Astrocyte (in vitro differentiated cells and primary cell): ENCODE results near the gene CELF4. TPM values are rescaled to one million over a fixed set of nuclear protein-coding genes. Genes with fewer than 3 reads are reported as not detected.

ENCODE experiments used
- DNase-seq: peaks from one replicate; pipeline ENCODE4 v3.0.0-alpha.2; 2010; ENCODE audit warnings: low read depth
- FAIRE-seq: peaks from 2 replicates; lab custom pipeline; 2011; peaks lifted over from hg19 to GRCh38; lab: Jason Lieb, UNC
- H2AFZ ChIP-seq: 2 replicates; pipeline ENCODE4 v1.6.0; 2012; ENCODE audit warnings: low read depth, low read length, inconsistent platforms
- H3K27ac ChIP-seq: 2 replicates; pipeline ENCODE4 v1.5.1; 2011; ENCODE audit warnings: low read depth, low read length, inconsistent platforms
- H3K27me3 ChIP-seq: 2 replicates; pipeline ENCODE4 v1.6.0; 2011; ENCODE audit warnings: low read length, inconsistent platforms; ENCODE audit not compliant: insufficient read depth
- H3K36me3 ChIP-seq: 2 replicates; pipeline ENCODE4 v1.5.1; 2011; ENCODE audit warnings: low read length, inconsistent platforms; ENCODE audit not compliant: insufficient read depth
- H3K4me1 ChIP-seq: 2 replicates; pipeline ENCODE4 v1.5.1; 2011; ENCODE audit warnings: low read length, inconsistent platforms; ENCODE audit not compliant: insufficient read depth
- H3K4me2 ChIP-seq: 2 replicates; pipeline ENCODE4 v1.6.0; 2012; ENCODE audit warnings: low read length, inconsistent platforms
- H3K4me3 ChIP-seq: 2 replicates; pipeline ENCODE4 v1.5.1; 2011; ENCODE audit warnings: low read depth, mild to moderate bottlenecking, low read length, inconsistent platforms; ENCODE audit not compliant: insufficient read depth
- H3K79me2 ChIP-seq: 2 replicates; pipeline ENCODE4 v1.6.0; 2012; ENCODE audit warnings: mild to moderate bottlenecking, low read length, inconsistent platforms; ENCODE audit not compliant: insufficient read depth
- H3K9ac ChIP-seq: 2 replicates; pipeline ENCODE4 v1.6.0; 2012; ENCODE audit warnings: mild to moderate bottlenecking, low read length, inconsistent platforms
- H3K9me3 ChIP-seq: 2 replicates; pipeline ENCODE4 v1.5.1; 2012; ENCODE audit warnings: low read depth, mild to moderate bottlenecking, low read length, inconsistent platforms; ENCODE audit not compliant: insufficient read depth
- H4K20me1 ChIP-seq: 2 replicates; pipeline ENCODE4 v1.6.0; 2012; ENCODE audit warnings: low read length, inconsistent platforms; ENCODE audit not compliant: insufficient read depth
- H3K27ac Mint-ChIP-seq: one replicate; pipeline ENCODE4 v1.8.0; 2021; ENCODE audit warnings: mild to moderate bottlenecking, mixed read lengths; ENCODE audit not compliant: unreplicated experiment
- H3K27me3 Mint-ChIP-seq: one replicate; pipeline ENCODE4 v1.8.0; 2021; ENCODE audit warnings: low read depth, mixed read lengths; ENCODE audit not compliant: unreplicated experiment
- H3K36me3 Mint-ChIP-seq: one replicate; pipeline ENCODE4 v1.8.0; 2021; ENCODE audit warnings: low read depth, mixed read lengths; ENCODE audit not compliant: unreplicated experiment
- H3K4me1 Mint-ChIP-seq: one replicate; pipeline ENCODE4 v1.8.0; 2021; ENCODE audit warnings: low read depth, mixed read lengths; ENCODE audit not compliant: unreplicated experiment
- H3K4me3 Mint-ChIP-seq: one replicate; pipeline ENCODE4 v1.8.0; 2021; ENCODE audit warnings: mild to moderate bottlenecking, moderate library complexity, mixed read lengths; ENCODE audit not compliant: unreplicated experiment
- H3K9me3 Mint-ChIP-seq: one replicate; pipeline ENCODE4 v1.8.0; 2021; ENCODE audit warnings: mild to moderate bottlenecking, mixed read lengths; ENCODE audit not compliant: unreplicated experiment
- EZH2 ChIP-seq: IDR thresholded peaks from 2 replicates; pipeline ENCODE4 v1.6.1; 2012; ENCODE audit warnings: mild to moderate bottlenecking, low read length, inconsistent platforms; ENCODE audit not compliant: insufficient read depth
- total RNA-seq: library from RNA; stranded (reverse); gene quantifications from 2 replicates; pipeline ENCODE4 v1.2.1, GENCODE V29; 2021
- TF ChIP-seq, protein P1 (sequence below): IDR thresholded peaks from 2 replicates; pipeline ENCODE4 v1.5.1; 2011; ENCODE audit warnings: low read depth, mild to moderate bottlenecking, inconsistent platforms, low read length, moderate library complexity; ENCODE audit not compliant: insufficient read depth

Gene CELF4
- total RNA-seq, 1 donor from 2014 or later: 0.16 TPM

DNA sequence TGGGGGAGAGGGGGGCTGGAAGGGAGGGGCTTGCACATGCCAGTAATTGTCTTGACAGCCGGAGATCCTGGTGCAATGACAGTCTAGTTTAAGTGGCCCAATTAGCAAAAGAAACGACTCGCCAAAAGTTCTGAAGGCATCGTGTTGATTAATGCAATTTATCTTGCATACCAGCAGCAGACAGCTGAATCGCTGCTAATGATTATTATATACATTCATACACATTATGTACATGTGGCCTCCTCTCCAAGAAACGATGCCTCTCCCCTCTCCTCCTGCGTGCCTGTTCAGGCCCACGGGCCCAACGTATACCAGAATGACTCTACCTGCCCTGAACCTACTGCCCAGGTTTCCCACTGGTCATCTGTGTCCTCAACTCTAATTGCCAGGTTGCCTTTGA, 214.5 kb downstream of the CELF4 start:
- H3K27ac Mint-ChIP-seq: no peak overlapping the region
- H3K9ac ChIP-seq: no peak overlapping the region
- H4K20me1 ChIP-seq: no peaks in the 10 kb centered on the region
- H3K79me2 ChIP-seq: no peaks in the 10 kb centered on the region
- H3K27me3 ChIP-seq: no peaks in the 10 kb centered on the region
- no peak overlapping the region for H3K4me2 ChIP-seq
- H3K4me3 Mint-ChIP-seq: no peak overlapping the region
- no peak for TF ChIP-seq EZH2
- TF ChIP-seq, protein P1, sequence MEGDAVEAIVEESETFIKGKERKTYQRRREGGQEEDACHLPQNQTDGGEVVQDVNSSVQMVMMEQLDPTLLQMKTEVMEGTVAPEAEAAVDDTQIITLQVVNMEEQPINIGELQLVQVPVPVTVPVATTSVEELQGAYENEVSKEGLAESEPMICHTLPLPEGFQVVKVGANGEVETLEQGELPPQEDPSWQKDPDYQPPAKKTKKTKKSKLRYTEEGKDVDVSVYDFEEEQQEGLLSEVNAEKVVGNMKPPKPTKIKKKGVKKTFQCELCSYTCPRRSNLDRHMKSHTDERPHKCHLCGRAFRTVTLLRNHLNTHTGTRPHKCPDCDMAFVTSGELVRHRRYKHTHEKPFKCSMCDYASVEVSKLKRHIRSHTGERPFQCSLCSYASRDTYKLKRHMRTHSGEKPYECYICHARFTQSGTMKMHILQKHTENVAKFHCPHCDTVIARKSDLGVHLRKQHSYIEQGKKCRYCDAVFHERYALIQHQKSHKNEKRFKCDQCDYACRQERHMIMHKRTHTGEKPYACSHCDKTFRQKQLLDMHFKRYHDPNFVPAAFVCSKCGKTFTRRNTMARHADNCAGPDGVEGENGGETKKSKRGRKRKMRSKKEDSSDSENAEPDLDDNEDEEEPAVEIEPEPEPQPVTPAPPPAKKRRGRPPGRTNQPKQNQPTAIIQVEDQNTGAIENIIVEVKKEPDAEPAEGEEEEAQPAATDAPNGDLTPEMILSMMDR: no peak
- H3K4me1 Mint-ChIP-seq: peaks cover under 1% of the 10 kb centered on the region
- no peak for DNase-seq
- H3K4me1 ChIP-seq: no peaks in the 10 kb centered on the region
- FAIRE-seq: no peak
- H3K9me3 Mint-ChIP-seq: peaks cover 2% of the 10 kb centered on the region
- H3K36me3 Mint-ChIP-seq: no peaks in the 10 kb centered on the region
- H3K36me3 ChIP-seq: no peaks in the 10 kb centered on the region
- H3K27ac ChIP-seq: no peak overlapping the region
- no peaks in the 10 kb centered on the region for H3K9me3 ChIP-seq
- H3K4me3 ChIP-seq: no peak overlapping the region
- no peak overlapping the region for H2AFZ ChIP-seq
- H3K27me3 Mint-ChIP-seq: peaks cover 55% of the 10 kb centered on the region

DNA sequence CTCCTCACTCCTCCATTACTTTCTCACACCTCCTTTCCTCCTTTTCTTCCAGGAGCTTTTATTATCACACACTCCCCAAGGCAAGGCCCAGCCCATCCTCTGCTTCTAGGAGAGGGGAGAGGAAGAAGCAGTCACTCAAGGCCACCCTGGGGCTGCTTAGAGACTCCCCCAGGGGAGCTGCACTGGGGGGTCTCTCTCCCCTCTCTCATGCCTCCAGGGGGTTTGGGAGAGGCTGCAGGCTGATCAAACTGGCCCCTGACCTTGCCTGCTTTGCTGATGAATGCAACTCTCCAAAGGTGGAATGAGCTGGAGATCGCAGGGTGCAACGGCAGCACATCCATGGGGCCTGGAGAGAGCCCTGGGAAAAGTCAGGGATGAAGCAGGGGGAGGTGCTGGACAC, 216.9 kb downstream of the CELF4 start:
- no peak overlapping the region for H3K27ac Mint-ChIP-seq
- H3K9me3 Mint-ChIP-seq: peaks cover 3% of the 10 kb centered on the region

DNA sequence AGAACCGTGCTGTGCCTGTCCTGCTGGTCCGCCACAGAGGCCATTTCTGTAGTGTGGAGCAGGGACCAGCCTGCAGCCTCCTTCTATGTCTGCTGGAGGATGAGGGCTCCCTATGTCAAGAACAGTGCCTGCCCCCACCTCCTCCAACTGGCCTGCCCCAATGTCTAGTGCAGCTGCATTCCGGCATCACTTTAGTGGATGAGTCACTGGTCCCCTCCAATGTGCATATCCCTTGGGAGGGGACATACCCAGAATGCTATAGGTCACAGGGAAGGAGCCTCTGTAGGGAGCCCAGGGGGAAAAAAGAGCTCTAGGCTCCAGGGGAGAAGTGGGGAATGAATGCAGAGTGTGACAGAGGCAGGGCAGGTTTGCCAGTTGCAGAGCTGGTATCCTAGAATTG, 219.6 kb downstream of the CELF4 start:
- Mint-ChIP-seq H3K27me3 (peaks cover 53% of the 10 kb centered on the region), H3K9me3 (peaks cover 5% of the 10 kb centered on the region), H3K4me1 (peaks cover 4% of the 10 kb centered on the region), H3K27ac (no peak overlapping the region), H3K4me3 (no peak overlapping the region), H3K36me3 (no peaks in the 10 kb centered on the region)
- Histone ChIP-seq H3K36me3 (no peaks in the 10 kb centered on the region), H3K9ac (no peak overlapping the region), H3K27me3 (peaks cover 8% of the 10 kb centered on the region), H3K4me1 (no peaks in the 10 kb centered on the region), H3K9me3 (no peaks in the 10 kb centered on the region), H3K4me2 (no peak overlapping the region), H4K20me1 (no peaks in the 10 kb centered on the region), H3K79me2 (no peaks in the 10 kb centered on the region), H3K4me3 (no peak overlapping the region), H3K27ac (no peak overlapping the region), H2AFZ (no peak overlapping the region)
- TF ChIP-seq, protein P1: no peak
- no peak for TF ChIP-seq EZH2
- DNase-seq: no peak
- FAIRE-seq: no peak

More for the DNA sequence above, 216.9 kb downstream of the CELF4 start:
- H3K36me3 ChIP-seq: no peaks in the 10 kb centered on the region
- no peak for DNase-seq
- no peak overlapping the region for H3K4me2 ChIP-seq
- TF ChIP-seq, protein P1: no peak
- no peak for TF ChIP-seq EZH2
- H2AFZ ChIP-seq: no peak overlapping the region
- H3K9ac ChIP-seq: no peak overlapping the region
- H3K4me1 ChIP-seq: no peaks in the 10 kb centered on the region
- no peaks in the 10 kb centered on the region for H3K9me3 ChIP-seq
- no peaks in the 10 kb centered on the region for H4K20me1 ChIP-seq
- no peak overlapping the region for H3K4me3 ChIP-seq
- no peak for FAIRE-seq
- Mint-ChIP-seq H3K4me3 (no peak overlapping the region), H3K36me3 (no peaks in the 10 kb centered on the region), H3K27me3 (peaks cover 59% of the 10 kb centered on the region), H3K4me1 (peaks cover 4% of the 10 kb centered on the region)
- no peak overlapping the region for H3K27ac ChIP-seq
- H3K79me2 ChIP-seq: no peaks in the 10 kb centered on the region
- peaks cover 4% of the 10 kb centered on the region for H3K27me3 ChIP-seq
